HG03097 (cell line): ENCODE measurements around the gene SARNP.

Experiments
- ATAC-seq: cut with Tn5 transposase; IDR thresholded peaks from one replicate; pipeline ENCODE4 v1.9.1; 2021; ENCODE audit not compliant: unreplicated experiment, low FRiP score

Gene SARNP

DNA sequence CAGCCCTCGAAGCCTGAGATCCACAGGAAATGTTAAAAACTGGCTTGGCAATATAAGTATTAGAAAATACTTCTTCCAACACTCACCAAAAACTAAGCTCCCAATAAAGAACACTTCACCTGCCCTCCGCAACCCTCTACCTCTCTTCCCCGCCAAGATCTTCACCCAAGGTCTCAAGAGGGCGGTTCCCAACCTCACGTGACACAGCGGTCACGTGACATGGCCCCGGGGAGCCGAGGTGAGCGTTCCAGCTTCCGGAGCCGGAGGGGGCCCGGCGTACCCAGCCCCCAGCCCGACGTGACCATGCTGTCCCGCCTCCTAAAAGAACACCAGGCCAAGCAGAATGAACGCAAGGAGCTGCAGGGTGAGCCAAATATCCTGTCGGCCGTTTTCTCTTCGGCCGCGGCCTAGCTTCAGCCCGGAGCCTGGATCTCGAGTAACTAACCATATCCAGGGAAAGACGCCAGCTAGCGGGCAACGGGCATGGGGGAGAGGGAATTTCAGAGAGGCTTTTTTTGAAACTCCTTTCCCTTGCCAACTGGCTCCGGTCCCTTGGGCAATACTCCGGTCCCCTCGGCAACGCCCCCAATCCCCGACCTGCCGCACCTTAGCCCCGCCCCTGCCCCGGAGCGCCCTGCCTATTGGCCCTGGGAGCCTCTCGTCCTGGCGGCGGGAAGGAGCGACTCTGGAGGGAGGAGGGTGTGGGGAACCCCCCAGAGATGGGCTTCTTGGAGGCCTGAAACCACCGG, 101.5 kb downstream of the SARNP start, which contains the start of gene BLOC1S1:
TSS of gene BLOC1S1 (plus strand) at position 214 of the 749 bp plus-strand sequence. CDS start at position 220, 6 bp downstream.
- peak; percentile 87 for ATAC-seq

DNA sequence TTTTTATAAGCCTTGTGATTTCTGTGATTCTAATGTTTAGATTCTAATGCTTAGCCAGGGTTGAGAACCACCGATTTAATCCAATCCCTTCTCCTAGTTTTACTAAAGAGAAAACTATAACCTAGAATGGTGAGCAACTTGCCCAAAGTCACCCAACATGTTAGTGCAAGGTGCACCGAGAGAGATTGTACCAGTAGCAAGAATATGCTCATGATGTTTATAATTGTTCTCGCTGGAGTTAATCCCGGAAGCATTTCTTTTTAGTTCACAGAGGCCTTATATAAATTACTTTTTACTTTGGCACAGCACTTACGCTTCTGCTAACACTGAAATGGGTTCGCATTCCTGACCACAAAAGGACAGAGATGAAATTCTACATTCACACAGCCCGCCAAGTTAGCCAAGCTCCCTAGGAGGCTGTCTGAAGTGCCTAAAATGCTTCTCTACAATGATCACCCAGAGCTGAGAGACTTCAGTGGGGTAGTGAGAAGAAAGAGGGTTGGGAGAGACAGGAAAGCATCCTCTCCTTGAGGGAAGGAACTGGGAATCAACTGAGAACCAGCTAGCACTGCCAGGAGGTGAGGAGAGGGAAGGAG, 102.3 kb downstream of the SARNP start:
- ATAC-seq, result no peak

DNA sequence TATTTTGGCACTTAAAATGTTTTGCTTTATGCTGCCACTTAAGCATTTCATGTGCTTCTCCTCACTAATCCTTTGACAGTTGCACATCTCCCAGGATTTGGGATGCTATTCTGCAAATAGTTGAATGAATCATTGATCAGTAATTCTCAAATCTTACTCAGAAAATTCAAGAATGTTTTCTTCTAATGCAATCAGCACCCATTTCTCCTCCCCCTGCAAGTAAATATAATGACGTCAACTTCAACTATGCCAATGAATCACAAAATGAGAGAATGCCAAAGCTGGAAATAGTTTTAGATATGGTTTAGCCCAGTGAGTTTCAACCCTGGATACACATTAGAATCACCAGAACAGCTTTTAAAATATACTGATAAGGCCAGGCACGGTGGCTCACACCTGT, 103.8 kb downstream of the SARNP start:
- ATAC-seq, result no peak

DNA sequence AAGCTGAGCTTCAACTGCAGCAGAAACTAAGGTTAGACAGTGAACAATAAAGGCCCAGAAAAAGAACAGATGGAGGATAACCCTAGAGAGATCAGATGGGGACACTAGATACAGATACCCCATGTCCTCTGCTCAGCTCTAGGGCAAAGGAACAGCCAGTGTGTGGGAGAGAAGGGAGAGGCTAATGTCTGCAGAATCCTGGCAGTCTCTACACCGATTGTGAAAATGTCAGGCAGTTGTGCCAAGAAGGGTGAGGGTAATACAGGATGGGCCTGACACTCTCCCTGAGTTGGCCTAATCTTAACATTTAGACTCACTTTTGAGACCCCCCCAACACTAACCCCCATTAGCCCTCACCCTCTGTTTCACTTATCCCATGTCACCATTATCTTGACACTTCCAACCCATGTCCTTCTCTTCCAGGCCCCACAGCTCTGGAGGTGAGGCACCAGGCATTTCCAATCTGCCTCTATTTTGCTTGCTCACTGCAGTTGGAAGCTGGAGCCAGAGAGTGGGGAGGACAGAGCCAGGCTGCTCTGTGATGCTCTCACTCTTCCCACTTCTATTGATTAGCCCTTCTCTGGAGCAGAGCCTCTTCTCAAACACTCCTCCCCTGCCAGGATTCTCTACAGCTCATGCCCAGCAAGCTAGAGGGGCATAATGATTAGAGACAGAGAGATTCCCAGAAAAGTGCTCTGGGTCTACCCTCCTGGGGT, 104.7 kb downstream of the SARNP start:
- no peak for ATAC-seq

DNA sequence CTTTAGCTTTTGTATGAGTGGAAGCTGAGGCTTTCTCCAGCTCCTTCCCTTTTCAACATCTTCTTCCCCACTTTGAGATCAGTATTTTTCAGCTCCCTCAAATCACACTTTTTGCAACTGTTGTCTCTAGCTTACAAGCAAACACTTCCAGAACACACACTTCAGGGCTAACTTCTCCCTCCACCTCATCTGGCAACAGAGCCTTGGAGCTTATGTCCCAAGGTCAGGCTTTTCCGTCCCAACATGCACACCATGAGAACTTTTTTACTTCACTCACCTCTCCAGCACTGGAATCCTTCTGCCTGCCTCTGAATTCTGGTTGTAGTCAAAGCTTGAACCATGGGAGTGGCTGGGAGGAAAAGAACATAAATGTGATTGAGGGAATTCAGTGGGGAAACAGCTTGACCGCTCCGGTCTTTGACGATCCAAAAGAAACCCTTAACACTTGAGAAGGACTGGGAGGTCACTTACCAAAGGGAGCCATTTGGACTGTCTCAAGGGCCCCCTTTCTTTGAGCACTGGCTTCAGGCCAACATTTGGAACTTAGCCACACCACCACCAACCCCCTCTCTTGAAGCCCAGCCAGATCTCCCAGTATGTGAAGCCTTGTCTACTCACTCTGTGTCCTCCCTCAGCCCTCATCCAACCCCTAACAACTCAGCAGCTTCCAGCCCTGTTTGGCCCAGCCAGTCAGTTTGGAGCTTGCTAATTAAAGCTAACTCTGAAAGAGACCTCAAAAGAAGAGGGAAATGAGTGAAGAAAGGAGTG, 105.6 kb downstream of the SARNP start:
- ATAC-seq, result no peak

DNA sequence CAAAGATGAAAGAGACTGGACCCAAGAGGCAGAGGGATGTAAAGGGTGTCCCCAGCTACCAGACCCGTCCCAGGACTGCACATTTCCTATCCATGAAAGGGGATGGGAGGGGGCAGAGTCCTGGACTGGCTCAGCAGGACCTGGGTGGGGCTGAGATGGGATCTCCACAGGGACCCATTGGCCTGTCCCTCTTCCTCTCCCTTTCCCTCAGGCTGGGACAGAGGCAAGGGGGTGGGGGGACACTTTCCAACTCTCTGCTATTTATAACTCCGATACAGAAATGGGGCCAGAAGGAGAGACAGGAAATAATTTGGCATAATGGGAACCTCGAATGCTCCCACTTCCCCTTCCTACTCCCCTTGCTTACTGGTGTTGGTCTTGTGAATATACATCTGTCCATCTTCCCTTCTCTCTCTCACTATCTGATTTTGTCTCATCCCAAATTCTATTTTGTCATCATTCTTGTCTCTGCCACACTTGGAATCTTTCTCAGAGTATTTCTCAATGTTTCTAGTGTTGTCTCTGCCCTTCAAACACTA, 108.8 kb downstream of the SARNP start:
- ATAC-seq, result no peak

DNA sequence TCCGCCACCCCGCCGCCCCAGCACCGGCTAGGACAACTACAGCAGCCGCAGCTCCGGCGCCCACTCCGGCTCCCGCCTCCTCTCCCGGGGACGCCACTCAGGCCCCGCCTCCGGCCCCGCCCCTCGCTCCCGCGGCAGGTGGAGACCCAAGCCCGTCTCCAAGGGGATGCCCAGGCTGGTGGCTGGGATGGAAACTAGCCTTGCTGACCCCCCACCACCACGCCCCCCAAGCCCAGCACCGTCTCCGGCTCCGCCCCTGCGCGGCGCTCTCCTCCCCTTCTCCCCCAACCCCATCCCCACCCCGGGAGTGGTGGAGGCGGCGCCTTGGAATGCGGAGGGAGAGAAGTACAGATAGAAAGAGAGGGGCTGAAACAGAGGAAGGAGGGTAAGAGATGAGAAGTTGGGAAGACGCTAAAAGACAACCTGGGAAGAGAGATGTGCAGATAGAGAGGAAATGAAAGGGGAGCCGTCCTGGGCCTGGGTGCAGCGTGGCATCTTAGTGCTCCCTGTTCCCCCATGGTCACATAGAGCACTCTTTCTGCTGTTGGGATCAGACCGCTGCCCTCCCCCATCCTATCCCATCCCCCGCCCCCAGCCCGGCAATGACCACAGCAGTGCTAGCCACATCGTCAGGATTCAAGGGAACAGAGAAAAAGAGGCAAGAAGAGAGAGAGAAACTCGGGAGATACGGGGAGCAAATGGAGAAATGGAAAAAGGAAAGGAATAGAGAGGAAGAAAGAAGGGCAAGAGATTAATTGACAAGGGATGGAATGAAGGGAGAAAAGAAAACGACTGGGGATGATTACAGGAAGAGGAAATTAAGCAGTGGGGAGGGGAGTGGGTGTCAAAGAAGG, 109.5 kb downstream of the SARNP start, which contains the start of gene ITGA7:
TSS of gene ITGA7 (minus strand) at position 64 of the 854 bp plus-strand sequence. CDS start 222 bp downstream, outside the sequence.
- ATAC-seq, result no peak
